Activated T-cell treated with anti-CD3 and anti-CD28 coated beads, Interleukin-2, amount 50 U/mL, for 48 hours (primary cell): ENCODE data around the gene CEP112.
"Not testable (repeated sequence)": the region's sequence is repeated elsewhere in the genome, so short reads cannot be mapped to it uniquely, and the experiment has no call there.

ENCODE experiments used
- DNase-seq, 2 experiments: peaks; one replicate each; pipeline ENCODE4 v3.0.0-alpha.2; 2020

Gene CEP112

DNA sequence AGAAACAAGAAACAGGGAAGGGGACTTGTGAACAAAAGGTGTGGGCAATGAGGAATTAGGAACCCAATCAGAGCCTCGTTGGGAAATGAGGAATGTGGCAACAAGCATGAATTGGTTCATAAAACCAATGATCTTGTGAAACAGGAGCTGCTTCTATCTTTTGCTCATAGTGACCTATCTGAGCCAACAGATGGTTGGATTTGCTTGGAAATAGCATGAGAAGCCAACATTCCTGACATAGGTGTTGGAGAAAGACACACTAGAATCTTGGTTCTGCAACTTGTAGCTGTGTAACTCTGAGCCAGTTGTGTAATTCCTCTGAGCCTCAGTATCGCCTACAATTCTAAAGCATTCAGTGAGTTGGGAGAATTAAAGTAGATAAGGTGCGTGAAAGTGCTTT is 378.6 kb downstream of the CEP112 start:
- DNase-seq = no peak

DNA sequence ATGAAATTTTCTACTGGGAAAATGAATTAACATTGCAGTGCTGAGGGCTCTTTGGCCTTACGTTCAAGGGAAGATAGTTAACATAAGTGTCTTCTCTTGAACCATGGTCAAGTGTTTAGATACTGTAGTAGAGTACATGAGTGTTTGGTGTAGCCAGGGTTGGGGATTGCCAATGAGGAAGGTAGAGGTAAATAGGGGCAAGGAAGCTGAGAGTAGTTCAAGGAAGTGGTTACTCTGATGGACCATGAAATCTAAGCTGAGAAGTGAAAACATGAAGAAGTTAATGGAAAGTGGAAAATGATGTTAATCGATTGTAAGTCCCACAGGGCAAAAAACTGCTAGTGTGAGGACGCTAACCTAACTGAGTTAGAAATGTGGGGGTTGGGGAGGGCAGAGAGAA is 380.9 kb downstream of the CEP112 start:
- no peak for DNase-seq

DNA sequence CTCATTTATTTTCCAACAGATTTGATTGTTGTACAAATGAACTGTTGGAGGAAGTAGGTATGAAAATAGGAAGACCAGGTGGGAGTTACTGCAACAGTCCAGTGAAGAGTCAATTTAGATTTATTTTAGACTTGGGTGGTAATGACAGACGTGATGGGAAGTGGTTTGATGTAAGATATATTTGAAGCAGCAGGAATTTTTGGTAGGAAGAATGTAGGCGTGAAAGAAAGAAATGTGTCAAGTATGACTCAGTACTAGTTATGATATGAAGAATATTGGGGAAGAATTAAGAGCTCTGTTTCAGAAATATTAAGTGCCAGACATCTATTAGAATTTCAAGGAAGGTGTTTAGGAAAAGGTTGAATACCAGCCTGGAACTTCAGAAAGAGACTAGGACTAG is 382.6 kb downstream of the CEP112 start:
- DNase-seq = no peak

DNA sequence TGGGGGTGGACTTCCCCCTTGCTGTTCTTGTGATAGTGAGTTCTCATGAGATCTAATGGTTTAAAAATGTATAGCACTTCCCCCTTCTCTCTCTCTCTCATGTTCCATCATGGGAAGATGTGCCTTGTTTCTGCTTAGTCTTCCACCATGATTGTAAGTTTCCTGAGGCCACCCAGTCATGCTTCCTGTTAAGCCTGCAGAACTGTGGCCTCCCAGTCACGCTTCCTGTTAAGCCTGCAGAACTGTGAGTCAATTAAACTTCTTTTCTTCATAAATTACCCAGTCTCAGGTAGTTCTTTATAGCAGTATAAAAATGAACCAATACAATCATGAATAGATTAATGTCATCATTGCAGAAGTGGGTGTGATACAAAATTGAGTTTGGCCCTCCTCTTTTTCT is 383.4 kb downstream of the CEP112 start:
- DNase-seq = not testable (repeated sequence)

DNA sequence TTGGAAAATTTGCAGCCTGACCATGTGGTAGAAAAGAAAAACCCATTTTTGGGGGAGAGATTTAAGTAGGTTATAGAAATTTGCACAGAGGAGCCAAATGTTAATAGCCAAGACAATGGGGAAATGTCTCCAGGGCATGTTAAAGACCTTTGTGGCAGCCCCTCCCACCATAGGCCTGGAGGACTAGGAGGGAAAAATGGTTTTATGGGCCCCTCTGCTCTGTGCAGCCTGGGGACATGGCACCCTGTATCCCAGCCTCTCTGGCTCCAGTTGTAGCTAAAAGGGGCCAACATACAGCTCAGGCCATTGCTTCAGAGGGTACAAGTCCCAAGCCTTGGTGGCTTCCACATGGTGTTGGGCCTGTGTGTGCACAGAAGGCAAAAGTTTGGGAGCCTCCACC is 384.6 kb downstream of the CEP112 start:
- no peak for DNase-seq

DNA sequence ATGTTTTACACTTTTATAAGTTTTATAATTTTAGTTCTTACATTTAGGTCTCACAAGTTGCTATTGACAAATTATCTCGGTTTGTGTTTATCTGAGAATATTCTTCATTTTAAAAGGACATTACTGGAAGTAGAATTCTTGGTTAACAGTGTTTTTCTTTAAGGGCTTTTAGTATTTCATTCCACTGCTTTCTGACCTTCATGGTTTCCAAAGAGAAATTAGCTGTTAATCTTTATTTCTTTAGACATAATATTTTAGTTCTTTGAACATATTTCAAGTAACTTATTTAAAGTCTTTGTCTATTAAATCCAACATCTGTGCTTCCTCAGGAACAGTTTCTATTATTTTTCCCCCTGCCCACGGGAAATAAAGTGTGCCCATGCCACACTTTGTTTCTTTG is 390.4 kb downstream of the CEP112 start:
- no peak for DNase-seq

DNA sequence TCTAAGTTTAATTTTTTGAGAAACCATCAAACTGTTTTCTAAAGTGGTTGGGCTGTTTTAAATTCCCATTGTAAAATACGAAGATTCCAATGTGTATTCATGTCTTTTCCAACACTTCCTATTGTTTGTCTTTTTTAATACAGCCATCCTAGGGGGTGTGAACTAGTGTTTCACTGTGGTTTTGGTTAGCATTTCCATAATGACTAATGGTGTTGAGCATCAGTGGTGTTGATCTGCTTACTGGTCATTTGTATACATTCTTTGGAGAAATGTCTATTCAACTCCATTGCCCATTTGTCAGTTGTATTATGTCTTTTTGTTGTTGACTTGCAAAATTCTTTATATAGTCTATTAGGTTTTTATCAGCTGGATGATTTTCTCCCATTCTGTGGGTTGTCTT is 391.3 kb downstream of the CEP112 start:
- DNase-seq = no peak

DNA sequence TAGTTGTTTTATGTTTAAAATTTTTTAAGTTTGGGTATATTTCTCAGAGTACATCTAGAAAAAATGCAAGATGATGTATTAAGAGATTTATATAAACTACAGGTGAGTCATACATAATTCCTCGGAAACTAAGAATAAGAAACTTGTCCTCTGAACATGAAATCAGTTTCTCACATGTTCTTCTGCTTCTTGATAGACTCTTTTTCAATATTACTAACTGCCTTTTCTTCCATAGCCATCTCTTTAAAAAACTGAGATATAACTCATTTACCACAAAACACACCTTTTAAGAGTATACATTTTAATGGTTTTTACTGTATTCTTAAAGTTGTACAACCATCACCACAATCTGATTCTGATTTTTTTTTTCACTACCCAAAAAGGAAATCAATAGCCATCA is 392.1 kb downstream of the CEP112 start:
- DNase-seq = no peak

DNA sequence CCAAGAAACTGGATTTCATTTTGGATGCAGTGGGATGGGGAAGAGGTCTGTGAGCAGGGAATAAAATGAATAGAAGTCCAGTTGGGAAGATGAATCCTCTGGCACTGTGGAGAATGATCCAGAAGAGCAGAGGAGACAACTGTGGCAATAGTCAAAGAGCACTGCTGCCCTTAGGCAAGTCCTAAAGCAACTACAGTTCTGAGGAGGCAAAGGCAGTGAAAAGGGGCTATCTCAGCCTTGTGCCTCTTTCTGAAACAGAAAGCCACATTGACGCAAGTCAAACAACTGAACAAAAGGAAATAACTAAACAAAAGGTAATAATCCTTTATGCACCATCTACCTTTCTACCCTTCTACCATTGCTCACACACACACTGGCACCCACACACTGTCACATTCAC is 392.5 kb downstream of the CEP112 start:
- peak; percentile 25 to 37 for DNase-seq

DNA sequence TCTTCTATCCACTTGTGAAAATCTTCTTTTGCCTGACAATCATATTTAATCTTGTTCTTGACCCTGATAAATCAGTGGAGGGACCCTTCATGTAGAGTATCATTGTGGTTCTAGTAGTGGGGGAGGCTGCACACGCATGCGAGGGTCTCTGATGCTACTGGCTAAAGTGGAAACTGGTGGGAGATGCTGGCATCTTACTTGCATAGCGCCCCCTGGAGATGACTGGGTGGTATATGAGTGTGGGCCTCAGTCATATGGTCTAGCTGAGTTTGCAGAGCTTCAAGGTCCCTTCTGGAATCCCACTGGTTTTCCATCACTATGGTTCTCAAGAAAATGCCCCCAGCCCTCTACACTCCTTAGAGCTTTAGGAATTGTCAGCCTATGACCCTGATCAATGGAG is 394.1 kb downstream of the CEP112 start:
- peak; percentile 38 to 40 for DNase-seq

DNA sequence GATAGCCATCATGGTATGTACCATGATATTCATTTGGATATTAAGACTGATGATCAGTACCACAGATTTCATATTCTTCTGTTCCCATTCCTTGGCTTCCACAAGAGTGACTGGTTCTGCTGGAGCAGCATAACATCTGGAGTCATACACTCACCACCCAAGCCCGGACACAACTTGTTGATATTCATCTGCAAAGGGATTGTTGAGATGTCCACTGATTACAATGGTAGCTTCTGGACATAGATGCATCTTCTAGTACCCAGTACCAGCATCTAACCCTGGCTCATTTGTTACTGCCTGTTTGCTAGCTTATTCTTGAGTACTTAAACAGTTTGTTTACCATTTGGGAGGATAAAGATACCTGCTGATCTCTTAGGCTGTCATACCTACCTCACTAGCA is 394.8 kb downstream of the CEP112 start:
- no peak for DNase-seq

DNA sequence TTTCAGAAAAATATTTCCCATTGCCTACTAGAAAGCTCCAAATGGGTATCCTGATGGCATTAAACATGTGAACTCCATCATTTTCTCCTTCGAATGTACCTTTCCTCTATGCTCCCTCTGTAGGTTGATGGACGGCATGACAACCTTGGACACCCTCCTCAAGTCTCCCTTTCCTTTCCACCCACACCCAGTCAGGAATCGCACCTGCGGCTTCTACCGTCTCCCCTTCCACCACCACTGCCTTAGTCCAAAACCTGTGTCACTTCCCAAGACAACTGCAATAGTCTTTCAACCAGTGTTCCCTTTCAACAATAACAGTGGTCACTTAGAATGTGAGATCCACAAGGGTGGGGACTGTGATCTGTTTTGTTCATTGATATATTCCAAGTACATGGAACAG is 397.4 kb downstream of the CEP112 start:
- DNase-seq = no peak

DNA sequence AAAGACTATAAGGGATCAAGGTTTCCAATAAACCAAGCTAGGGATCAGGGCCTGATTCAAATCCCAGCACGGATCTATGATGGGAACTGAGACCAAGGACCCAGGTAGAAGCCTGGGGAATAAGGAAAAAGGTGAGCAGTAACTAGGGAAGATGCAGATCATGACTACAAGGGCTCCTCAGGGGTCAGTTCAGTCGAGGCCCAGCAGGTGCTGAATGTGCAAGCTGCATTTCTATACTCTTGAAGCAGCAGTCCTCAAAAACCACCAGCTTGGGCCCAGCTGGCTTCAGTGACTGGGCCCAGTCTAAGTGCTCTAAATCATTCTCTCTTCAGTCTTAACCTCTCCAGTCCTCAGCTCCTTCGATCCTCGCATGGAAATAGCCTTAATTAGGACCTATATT is 401.7 kb downstream of the CEP112 start:
- DNase-seq = no peak

DNA sequence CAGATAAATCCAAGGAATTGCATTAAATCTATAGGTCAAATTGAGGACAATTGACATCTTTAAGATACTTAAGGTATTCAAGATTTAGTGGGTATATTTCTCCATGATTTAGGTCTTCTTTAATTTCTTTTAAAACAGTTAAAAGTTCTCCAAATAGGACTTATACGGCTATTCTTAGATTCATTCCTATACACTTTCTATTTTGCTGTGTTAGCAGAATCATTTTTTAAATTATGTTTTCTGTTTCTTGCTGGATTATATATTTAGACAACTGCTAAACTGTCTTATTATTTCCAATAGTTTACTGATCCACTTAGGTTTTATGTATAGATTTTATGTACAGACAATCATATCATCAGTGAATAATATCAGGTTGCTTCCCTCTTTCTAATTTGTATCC is 404.4 kb downstream of the CEP112 start:
- no peak for DNase-seq

DNA sequence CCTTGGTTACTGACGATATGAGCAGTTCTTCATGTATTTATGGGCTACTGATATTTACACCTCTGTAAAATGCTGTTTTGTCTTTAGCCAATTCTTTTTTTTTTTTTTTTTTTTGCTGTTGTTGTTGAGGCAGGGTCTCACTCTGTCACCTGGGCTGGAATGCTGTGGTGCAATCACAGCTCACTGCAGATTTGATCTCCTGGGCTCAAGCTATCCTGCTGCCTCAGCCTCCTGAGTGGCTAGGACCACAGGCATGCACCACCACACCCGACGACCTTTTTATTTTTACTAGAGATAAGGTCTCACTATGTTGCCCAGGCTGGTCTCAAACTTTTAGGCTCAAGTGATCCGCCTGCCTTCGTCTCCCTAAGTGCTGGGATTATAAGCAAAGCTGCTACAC is 405.5 kb downstream of the CEP112 start:
- DNase-seq = no peak

DNA sequence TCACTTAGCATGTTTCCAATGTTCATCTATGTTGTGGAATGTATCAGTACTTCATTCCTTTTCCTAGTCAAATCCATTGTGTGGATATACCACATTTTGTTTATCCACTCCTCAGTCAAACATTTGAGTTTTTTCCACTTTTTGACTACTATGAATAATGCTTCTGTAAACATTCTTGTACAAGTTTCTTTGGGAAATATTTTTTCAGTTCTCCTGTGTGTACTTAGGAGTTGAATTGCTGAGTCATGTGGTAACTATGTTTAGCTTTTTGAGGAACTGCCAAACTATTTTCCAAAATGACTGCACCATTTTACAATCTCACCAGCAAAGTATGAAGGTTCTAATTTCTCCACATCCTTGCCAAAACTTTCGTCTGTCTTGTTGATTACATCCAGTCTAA is 406.8 kb downstream of the CEP112 start:
- no peak for DNase-seq

DNA sequence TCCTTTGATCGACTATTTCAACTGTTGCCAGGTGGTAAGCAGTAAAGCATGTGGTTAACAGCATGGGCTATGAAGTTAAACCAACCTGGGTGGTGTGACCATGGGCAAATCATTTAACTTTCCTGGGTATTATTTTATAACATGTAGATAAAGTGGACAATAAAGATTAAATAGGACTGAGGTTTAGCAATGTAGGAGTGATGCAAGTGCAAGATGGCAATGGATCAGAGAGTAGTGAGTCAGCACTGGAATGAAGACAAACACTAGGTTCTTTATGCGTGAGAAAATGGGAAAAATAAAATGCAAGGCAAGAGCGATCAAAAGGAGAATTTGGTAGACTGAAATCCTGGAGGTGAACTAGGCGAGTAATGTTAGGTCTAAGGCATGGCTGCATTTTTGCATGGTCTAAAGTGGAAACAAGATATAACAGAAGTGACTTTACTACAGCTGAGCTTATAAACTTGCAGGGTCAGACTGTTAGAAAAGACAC is 408.0 kb downstream of the CEP112 start:
- DNase-seq = no peak

DNA sequence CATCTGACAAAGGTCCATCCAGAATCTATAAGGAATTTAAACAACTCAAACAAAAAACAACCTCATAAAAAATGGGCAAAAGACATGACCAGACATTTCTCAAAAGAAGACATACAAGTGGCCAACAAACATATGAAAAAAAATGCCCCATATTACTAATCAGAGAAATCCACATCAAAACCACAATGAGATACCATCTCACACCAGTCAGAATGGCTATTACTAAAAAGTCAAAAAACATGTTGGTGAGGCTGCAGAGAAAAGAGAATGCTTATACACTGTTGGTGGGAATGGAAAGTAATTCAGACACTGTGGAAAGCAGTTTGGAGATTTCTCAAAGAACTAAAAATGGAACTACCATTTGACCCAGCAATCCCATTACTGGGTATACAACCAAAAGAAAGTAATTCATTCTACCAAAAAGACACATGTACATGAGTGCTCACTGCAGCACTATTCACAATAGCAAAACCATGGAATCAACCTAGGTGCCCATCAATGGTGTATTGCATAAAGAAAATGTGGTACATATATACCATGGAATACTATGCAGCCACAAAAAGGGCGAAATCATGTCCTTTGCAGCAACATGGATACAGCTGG is 409.7 kb downstream of the CEP112 start:
- DNase-seq = not testable (repeated sequence)

DNA sequence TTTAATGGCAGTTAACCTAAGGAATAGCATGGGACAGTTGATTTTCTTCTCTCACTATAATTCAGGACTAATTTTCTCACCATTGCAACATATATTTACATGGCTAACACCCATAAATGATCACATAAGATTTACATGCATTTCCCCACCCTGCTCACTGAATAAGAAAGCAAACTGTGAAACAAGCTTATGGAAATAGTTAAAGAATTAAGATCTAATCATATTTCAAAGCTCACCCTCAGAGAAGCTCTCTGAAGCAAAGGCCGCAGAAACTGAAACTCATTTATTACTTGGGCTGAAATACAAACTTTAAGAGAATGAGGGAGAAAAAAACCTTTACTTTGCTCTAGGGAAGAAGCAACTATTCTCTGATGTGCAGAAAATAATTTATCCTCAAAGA is 411.8 kb downstream of the CEP112 start:
- no peak for DNase-seq

DNA sequence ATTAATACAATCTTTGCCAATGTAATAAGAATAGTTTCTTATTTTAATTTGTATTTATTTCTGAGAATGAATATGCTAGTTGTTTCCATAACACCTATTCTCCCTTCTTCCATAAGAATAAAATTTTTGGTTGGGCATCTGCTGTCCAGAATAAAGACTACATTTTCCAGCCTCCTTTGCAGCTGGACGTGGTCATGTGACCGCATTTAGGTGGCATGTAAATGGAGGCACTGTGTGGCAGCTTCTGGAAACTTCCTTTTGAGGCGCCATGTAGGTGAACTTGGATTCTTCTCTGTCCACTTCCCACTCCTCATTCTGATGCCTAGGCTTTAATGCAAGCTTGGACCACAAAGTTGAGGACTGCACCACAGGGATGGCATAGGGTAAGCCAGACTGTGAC is 415.0 kb downstream of the CEP112 start:
- DNase-seq = no peak

DNA sequence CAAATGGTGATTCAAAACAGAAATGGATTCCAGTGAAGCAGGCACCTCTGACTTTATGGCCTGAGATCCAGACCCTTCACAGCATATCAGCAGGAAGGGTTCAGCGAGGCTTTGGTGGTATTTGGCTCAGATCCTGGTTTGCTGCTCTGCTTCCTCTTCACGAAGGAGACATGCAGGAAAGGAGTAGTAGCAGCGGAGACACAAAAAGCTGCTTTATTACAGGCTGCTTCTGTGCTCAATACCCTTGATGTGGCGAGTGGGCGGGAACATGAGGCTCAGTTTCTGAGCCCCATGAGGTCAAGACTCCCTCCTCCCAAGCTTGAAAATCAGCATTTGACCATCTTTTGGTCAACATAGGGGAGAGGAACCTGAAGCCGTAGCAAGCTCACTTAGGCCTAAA is 417.1 kb downstream of the CEP112 start:
- DNase-seq = peak in 1 of 2 experiments; percentile 21

DNA sequence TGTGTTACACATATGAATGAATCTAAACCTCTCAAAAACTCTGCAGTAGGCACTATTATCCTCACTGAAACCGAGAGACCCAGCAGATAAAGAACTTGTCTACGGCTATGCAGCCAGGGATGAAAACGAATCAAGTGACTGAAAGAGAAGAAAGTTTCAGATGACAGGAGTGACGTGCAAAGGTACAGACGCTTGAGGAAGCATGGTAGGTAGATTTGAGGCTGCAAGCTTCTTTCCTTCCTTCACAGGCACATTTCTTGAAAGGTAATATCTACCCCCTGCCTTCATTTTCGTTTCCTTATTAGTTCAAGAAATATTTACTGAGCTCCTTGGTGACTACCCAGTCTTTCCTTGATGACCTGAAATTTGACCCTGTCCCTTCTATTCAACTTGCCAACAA is 418.9 kb downstream of the CEP112 start:
- no peak for DNase-seq

DNA sequence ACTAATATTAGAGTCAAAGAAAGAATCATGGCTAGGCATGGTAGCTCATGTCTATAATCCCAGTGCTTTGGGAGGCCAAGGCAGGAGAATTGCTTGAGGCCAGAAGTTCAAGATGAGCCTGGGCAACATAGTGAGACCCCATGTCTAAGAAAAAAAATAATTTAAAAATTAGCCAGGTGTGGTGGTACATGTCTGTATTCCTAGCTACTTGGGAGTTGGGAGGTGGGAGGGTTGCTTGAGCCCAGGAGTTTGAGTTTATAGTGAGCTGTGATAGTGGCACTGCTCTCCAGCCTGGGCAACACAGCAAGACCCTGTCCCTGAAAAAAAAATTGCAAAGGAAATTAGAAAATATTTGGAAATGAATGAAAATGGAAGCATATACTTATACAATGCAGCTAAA is 420.2 kb downstream of the CEP112 start:
- DNase-seq = no peak

DNA sequence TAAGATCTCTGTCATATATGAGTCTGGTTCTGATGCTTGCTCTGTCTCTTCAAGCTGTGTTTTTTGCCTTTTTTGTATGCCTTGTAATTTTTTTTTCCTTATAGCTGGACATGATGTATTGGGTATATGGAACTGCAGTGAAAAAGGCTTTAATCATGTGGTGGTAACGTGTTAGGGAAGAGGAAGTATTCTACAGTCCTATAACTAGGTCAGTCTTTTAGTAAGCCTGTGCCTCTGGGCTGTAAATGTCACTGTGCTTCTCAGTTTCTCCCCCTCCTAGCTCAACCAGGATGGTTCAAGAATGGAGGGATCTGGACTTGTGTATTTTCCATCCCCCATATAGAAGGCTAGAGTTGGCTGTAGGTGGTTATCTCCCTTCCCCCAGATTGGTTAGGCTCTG is 428.1 kb downstream of the CEP112 start:
- DNase-seq = no peak

DNA sequence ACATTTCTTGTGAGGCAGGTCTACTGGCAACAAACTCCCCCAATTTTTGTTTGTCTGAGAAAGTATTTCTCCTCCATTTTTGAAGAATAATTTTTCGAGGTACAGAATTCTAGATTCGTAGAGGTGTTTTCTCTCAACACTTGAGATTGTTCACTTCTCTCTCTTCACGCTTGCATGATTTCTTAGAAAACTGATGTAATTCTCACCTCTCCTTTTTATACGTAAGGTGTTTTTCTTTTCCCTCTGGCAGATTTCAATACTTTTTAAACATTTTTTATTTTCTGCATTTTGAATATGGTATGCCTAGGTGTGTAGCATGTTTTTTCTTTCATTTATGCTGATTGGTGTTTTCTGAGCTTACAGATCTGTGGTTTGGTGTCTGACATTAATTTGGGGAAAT is 429.0 kb downstream of the CEP112 start:
- no peak for DNase-seq

DNA sequence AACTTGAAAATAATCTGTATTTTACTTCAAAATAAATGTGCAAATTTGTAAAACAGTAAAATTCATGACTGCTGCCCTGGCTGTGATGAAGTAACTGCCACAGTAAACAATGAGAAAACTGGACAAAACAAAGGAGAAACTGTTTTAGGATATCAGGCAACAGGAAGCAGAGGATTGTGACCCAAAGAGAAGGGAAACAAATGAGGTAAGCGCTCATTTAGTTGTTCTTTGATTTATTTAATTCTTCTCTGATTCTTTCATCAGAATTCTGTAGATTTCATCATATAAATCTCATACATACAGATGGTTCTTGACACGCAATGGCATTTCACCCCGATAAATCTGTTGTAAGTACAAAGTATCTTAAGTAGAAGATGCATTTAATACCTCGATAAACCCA is 432.4 kb downstream of the CEP112 start:
- no peak for DNase-seq
